Fibroblast of lung (primary cell): ENCODE data around the gene CIITA. TPM values are rescaled to one million over a fixed set of nuclear protein-coding genes. Genes with fewer than 3 reads are reported as not detected.

Experiments used
- DNase-seq, 2 donors: peaks; one replicate each; pipeline versions ENCODE4 v3.0.0 to v3.0.0-alpha.2; 2010; ENCODE audit warnings: low read depth in 2 of 2
- H2AFZ ChIP-seq: 2 replicates; pipeline ENCODE4 v1.5.1; 2012; ENCODE audit warnings: low read length, control low read depth, inconsistent platforms
- H3K27ac ChIP-seq: 2 replicates; pipeline ENCODE4 v1.5.1; 2011; ENCODE audit warnings: low read length, control low read depth; ENCODE audit not compliant: insufficient read depth
- H3K27me3 ChIP-seq: 2 replicates; pipeline ENCODE4 v1.5.1; 2011; ENCODE audit warnings: mild to moderate bottlenecking, low read length; ENCODE audit not compliant: control insufficient read depth, insufficient read depth
- H3K36me3 ChIP-seq: 2 replicates; pipeline ENCODE4 v1.5.1; 2011; ENCODE audit warnings: low read length; ENCODE audit not compliant: control insufficient read depth, insufficient read depth
- H3K4me1 ChIP-seq: 2 replicates; pipeline ENCODE4 v1.5.1; 2011; ENCODE audit warnings: low read length; ENCODE audit not compliant: control insufficient read depth, insufficient read depth; ENCODE audit errors: extremely low read depth
- H3K4me2 ChIP-seq: 2 replicates; pipeline ENCODE4 v1.5.1; 2011; ENCODE audit warnings: low read length, control low read depth; ENCODE audit not compliant: insufficient read depth; ENCODE audit errors: extremely low read depth
- H3K4me3 ChIP-seq, 4 experiments: fragments of 200-600 bp in 1 of 4; sonication (generic) in 1 of 4; replicated peaks in 1 of 4; 2 replicates each; pipeline ENCODE4 v1.5.1; 2011 to 2016; ENCODE audit warnings: low read length in 4 of 4, low read depth in 3 of 4, mild to moderate bottlenecking in 3 of 4, control low read depth in 2 of 4, inconsistent platforms in 1 of 4, mixed read lengths in 1 of 4; ENCODE audit not compliant: insufficient read depth in 1 of 4; ENCODE audit errors: control extremely low read depth in 1 of 4
- H3K79me2 ChIP-seq: 2 replicates; pipeline ENCODE4 v1.5.1; 2012; ENCODE audit warnings: mild to moderate bottlenecking, low read length, inconsistent platforms; ENCODE audit not compliant: control insufficient read depth, insufficient read depth
- H3K9ac ChIP-seq: 2 replicates; pipeline ENCODE4 v1.5.1; 2011; ENCODE audit warnings: mild to moderate bottlenecking, low read length, control low read depth; ENCODE audit not compliant: insufficient read depth
- H3K9me3 ChIP-seq: 2 replicates; pipeline ENCODE4 v1.5.1; 2012; ENCODE audit warnings: low read depth, low read length; ENCODE audit not compliant: control insufficient read depth, insufficient read depth
- H4K20me1 ChIP-seq: 2 replicates; pipeline ENCODE4 v1.5.1; 2011; ENCODE audit warnings: low read length; ENCODE audit not compliant: control insufficient read depth, insufficient read depth; ENCODE audit errors: extremely low read depth
- CTCF ChIP-seq, 2 donors: IDR thresholded peaks in 1 of 2; conservative IDR thresholded peaks in 1 of 2; 1 replicate in 1 of 2; 2 replicates in 1 of 2; pipeline ENCODE4 v1.5.1; 2011 to 2012; ENCODE audit warnings: low read length in 2 of 2, control low read depth in 1 of 2, inconsistent platforms in 1 of 2, low read depth in 1 of 2, mild to moderate bottlenecking in 1 of 2
- EZH2 ChIP-seq: IDR thresholded peaks from 2 replicates; pipeline ENCODE4 v1.5.1; 2012; ENCODE audit warnings: low read length, control low read depth, mild to moderate bottlenecking; ENCODE audit errors: missing control alignments
- polyA plus RNA-seq, 2 donors: library from polyadenylated mRNA; depleted of rRNA in 1 of 2; stranded (reverse) in 1 of 2; unstranded in 1 of 2; fragments of >200 nt; gene quantifications; 2 replicates each; pipeline ENCODE4 v1.2.1, GENCODE V29; 2011 to 2012; ENCODE audit warnings: missing spikeins in 1 of 2
- total RNA-seq: library from RNA; depleted of rRNA; stranded (reverse); fragments of >200 nt; gene quantifications from 2 replicates; pipeline ENCODE4 v1.2.1, GENCODE V29; 2014

CIITA gene
- total and polyA plus RNA-seq, 2 donors (not counting 1 experiment from before 2014, with no cell fraction given): 0.27 to 0.66 TPM

DNA sequence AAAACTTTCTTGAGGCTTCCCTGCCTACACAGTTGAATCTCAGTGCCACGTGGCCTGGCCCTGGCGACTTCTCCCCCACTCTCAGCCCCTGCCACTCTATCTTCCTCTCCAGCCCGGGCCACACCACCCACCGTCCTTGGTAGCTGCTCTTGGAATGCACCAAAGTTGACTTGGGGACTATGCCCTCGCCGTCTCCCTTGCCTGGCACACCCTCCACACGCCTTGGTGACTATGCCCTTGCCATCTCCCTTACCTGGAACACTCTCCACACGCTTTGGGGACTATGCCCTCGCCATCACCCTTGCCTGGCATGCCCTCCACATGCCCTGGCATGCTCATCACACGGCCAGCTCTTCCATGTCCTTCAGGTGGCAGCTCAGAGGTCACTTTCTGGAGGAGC lies 42.9 kb upstream of the CIITA start:
- no peak overlapping the region for H3K4me2 ChIP-seq
- TF ChIP-seq CTCF (conservative IDR thresholded peaks at IDR 0.05 in 1 of 2, IDR thresholded peaks at IDR 0.05 in 1 of 2; ENCODE audit: low read depth in 1 of 2, low read length in 2 of 2): no peak
- no peak for TF ChIP-seq EZH2
- peaks cover 11% of the 10 kb centered on the region for H3K27me3 ChIP-seq
- no peaks in the 10 kb centered on the region for H4K20me1 ChIP-seq
- no peaks in the 10 kb centered on the region for H3K36me3 ChIP-seq
- no peak overlapping the region for H3K9ac ChIP-seq
- no peaks in the 10 kb centered on the region for H3K79me2 ChIP-seq
- H3K4me3 ChIP-seq: no peak overlapping the region
- no peak overlapping the region for H2AFZ ChIP-seq
- peaks cover 2% of the 10 kb centered on the region for H3K4me1 ChIP-seq
- no peak overlapping the region for H3K27ac ChIP-seq
- DNase-seq: no peak
- H3K9me3 ChIP-seq: no peaks in the 10 kb centered on the region

DNA sequence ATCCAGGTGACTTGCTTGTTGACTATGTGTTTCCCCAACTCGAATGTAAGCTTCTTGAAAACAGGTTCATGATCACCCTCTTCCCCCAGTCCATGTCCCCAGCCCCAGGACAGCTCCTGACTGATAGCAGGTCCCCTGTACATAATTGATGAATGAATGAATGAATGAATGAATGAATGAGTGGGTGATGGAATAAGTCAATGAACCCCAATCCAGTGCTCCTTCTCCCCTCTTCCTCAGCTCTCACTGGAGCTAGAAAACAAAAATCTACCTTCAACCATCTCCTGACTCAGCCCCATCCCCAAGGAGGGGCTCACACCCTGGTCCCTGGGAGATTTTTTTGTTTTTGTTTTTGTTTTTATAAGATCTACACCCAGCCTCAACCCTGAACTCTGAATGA lies 42.2 kb upstream of the CIITA start:
- H3K4me1 ChIP-seq: no peaks in the 10 kb centered on the region
- peaks cover 13% of the 10 kb centered on the region for H3K27me3 ChIP-seq
- TF ChIP-seq EZH2: no peak
- no peak for TF ChIP-seq CTCF (conservative IDR thresholded peaks at IDR 0.05 in 1 of 2, IDR thresholded peaks at IDR 0.05 in 1 of 2; ENCODE audit: low read depth in 1 of 2, low read length in 2 of 2)
- H3K36me3 ChIP-seq: no peaks in the 10 kb centered on the region
- no peak overlapping the region for H3K4me3 ChIP-seq
- no peak overlapping the region for H3K9ac ChIP-seq
- H2AFZ ChIP-seq: no peak overlapping the region
- no peaks in the 10 kb centered on the region for H3K79me2 ChIP-seq
- no peak for DNase-seq
- no peaks in the 10 kb centered on the region for H3K9me3 ChIP-seq
- H4K20me1 ChIP-seq: no peaks in the 10 kb centered on the region
- H3K4me2 ChIP-seq: no peak overlapping the region
- no peak overlapping the region for H3K27ac ChIP-seq

DNA sequence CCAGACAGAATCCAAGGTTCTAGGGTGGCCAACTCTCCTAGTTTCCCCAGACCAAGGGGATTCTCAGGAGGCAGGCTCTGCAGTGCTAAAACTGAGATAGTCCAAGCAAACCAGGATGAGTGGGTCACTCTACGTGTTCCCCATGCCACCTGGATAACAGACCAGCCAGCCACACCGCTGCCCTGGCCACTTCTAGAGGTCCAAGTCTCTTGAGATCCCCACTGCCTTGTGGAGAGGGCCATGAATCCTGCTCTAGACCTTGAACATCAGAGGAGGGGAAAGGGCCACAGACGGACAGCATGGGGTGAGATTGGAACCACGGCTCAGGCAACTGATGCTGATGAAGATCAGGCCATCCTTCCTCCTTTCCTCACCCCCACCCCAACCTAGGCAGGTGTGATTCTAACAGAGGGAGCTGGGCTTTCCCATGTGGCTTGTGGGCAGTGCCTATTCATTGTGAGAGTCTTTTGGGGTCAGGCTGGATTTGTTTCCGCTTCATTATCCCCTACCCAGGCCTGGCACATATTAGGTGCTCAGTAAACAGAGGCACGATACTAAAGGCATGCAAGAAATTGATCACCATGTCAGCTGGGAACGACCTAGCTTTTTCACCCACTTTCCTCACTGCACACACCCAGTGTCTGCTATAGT lies 41.6 kb upstream of the CIITA start:
- Histone ChIP-seq H3K27ac (no peak overlapping the region), H3K79me2 (no peaks in the 10 kb centered on the region), H2AFZ (no peak overlapping the region), H3K4me3 (no peak overlapping the region), H3K4me2 (no peak overlapping the region), H3K36me3 (no peaks in the 10 kb centered on the region), H4K20me1 (no peaks in the 10 kb centered on the region), H3K9me3 (no peaks in the 10 kb centered on the region), H3K4me1 (no peaks in the 10 kb centered on the region), H3K27me3 (peaks cover 13% of the 10 kb centered on the region), H3K9ac (no peak overlapping the region)
- DNase-seq: no peak
- TF ChIP-seq EZH2 (no peak), CTCF (conservative IDR thresholded peaks at IDR 0.05 in 1 of 2, IDR thresholded peaks at IDR 0.05 in 1 of 2; ENCODE audit: low read depth in 1 of 2, low read length in 2 of 2) (no peak)
